ENCODE data around the gene NCKAP5. TPM values are rescaled to one million over a fixed set of nuclear protein-coding genes. Genes with fewer than 3 reads are reported as not detected.

NCKAP5 gene
- total RNA-seq, 1 donor from 2014 or later, result 4.6 TPM

DNA sequence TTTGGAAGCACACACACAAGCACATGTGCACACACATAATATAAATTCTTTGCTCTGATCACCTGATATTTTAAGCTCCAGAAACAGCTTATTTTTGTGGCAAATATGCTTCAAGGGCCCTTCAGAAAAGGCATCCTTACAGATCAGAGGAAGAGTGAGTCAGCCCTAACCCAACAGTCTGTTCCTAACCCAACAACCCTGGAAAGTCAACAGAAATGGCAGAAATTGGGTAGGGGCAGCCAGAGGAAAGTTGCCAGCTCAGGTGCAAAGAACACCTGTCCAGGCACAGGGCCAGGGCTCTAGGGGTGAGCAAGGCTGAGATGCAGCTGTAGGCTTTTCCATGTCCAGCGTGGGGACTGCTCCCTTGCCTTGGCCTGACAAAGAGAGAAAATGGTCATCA, 6.4 kb upstream of the NCKAP5 start:
- no peak for ATAC-seq
- no peak for DNase-seq (ENCODE audit: low spot score)

GRCh38 chr2:133574186-133574585, 5.9 kb upstream of the NCKAP5 start:
- ATAC-seq (no peak), DNase-seq (ENCODE audit: low spot score) (no peak)

GRCh38 chr2:133573491-133574162, 5.4 kb upstream of the NCKAP5 start:
- ATAC-seq, result no peak
- no peak for DNase-seq (ENCODE audit: low spot score)

- no peak for DNase-seq (ENCODE audit: low spot score)
Observed at GRCh38 chr2:133571249-133571648, 3.0 kb upstream of the NCKAP5 start.

GRCh38 chr2:133570542-133570941, 2.3 kb upstream of the NCKAP5 start:
- ATAC-seq (no peak), DNase-seq (ENCODE audit: low spot score) (no peak)

More at GRCh38 chr2:133571249-133571648, 3.0 kb upstream of the NCKAP5 start:
- ATAC-seq, result no peak

DNA sequence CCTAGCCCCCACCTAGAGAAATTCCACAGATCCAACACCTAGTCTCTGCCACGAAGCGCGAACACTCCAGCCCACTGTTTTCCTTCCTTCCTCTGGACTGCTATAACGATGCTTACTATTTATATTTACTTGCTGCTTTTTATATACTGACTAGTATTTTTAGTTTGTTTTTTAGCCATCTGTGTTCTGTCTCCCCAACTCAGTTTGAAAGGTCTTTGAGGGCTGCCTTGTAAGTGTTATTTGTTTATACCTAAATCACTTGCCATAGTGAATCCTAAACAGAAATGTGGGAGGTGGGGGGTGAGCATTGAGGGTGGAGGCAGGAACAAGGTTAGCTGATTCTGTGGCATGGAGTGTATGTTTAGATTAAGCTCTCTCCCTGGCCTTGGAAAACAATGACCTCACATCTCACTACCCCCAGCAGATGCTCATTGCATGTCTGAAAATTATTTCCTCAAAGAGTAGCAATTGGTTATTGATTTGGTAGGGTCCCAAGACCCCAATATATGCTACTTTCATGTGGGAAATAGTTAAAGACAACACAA, 1.1 kb upstream of the NCKAP5 start:
- DNase-seq (ENCODE audit: low spot score) (no peak), ATAC-seq (no peak)

DNA sequence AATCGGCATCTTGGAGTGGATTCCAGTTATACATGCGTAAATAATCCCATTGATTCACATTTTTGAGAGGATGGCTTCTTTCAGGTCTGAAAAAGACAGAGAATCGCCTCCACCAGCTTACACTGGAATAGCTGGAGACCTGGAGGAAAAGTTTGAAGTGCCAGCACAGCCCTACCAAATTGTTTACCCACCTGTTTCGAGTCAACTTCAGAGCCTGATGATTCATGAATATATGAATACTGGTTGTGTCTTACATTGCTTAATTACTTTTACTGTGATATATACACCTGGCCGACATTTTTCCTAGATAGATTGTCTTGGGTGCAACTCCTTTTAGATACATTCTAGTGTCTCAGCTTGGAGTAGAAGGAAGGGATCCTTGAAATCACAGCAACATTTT, 335 bp upstream of the NCKAP5 start:
- ATAC-seq, result no peak

DNA sequence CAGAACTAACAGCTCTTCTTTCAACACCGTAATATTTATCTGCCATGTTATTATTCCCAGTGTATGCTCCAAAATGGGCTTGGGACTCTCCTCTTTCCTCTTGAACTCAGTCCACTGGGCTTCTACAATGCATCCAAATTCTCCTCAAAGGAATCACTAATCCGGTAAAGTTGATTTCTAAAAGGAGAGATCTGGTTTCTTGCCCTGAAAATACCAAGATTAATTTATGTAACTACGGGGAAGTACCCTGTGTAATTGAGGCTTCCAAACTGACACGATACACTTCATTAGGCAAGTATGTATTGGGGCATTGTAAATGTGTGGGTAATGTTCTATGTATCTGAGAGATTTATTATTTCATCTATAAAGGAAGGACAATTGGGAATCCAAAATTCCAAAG, 5.7 kb downstream of the NCKAP5 start:
- no peak for ATAC-seq

More for the DNA sequence above, 335 bp upstream of the NCKAP5 start:
- DNase-seq (ENCODE audit: low spot score), result no peak

GRCh38 chr2:133561045-133561852, 7.0 kb downstream of the NCKAP5 start:
- ATAC-seq (peak; percentile 90), DNase-seq (ENCODE audit: low spot score) (no peak)

More for the DNA sequence above, 5.7 kb downstream of the NCKAP5 start:
- DNase-seq (ENCODE audit: low spot score), result no peak

DNA sequence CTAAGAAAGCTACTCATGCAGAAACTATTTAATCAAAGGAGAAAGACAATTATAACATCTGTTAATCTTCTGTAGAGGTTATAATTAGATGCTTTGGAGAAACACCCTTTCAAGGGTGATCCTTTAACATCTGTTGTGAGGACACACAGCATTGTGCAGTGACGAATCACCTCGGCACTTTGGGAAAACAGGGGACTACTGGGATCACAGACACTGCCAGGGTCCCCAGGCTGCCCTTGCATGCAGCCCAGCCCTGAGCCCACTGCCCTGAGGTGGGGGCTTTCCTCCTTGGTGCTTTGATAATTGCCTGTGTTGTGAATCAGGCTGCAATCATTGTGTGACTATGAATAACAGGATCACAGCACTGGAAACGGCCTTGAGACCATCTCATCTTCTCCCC, 10.6 kb downstream of the NCKAP5 start:
- DNase-seq (ENCODE audit: low spot score) (no peak), ATAC-seq (no peak)

DNA sequence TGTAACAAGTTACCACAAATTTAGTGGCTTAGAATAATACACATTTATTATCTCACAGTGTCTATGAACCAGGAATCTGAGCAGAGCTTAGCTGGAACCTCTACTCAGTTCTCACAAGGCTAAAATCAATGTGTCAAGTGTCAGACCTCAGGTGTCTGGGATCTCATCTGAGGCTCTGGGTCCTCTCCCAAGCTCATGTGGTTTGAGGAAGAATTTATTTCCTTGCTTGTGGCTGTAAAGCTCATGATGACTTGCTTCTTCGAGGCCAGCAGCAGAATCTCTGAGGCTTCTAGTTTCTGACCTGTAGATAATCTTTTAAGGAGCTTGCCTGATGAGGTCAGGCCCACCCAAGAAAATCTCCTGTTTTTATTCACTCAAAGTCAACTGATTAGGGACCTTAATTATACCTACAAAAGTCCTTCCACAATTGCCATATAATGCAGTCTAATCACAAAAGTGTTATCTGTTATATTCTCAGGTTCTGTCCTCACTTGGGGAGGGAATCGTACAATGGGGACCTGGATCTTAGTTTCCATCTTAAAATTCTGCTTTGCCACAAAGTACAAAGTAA, 14.3 kb downstream of the NCKAP5 start:
- ATAC-seq (no peak), DNase-seq (ENCODE audit: low spot score) (no peak)

GRCh38 chr2:133553251-133553650, 15.0 kb downstream of the NCKAP5 start:
- no peak for ATAC-seq
- DNase-seq (ENCODE audit: low spot score), result no peak

DNA sequence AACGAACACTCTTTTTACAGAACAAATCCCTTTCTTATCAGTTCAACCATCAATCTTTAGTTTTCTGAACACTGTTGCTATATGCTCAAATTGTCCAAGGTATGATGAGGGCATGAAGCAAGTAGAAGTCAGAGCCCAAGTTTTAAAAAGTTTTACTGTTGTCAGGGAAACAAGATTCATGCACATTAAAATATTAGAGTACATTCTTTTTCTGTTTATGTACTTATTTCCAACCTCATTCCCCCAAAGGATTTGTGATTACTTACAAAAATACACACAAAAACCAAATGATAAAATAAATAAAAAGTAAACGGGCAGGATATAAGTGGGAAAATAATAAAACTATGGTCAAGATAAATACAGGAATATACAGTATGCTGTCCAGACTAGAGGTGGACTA, 15.4 kb downstream of the NCKAP5 start:
- ATAC-seq (no peak), DNase-seq (ENCODE audit: low spot score) (no peak)

GRCh38 chr2:133541797-133542196, 26.5 kb downstream of the NCKAP5 start:
- DNase-seq (ENCODE audit: low spot score) (no peak), ATAC-seq (no peak)

DNA sequence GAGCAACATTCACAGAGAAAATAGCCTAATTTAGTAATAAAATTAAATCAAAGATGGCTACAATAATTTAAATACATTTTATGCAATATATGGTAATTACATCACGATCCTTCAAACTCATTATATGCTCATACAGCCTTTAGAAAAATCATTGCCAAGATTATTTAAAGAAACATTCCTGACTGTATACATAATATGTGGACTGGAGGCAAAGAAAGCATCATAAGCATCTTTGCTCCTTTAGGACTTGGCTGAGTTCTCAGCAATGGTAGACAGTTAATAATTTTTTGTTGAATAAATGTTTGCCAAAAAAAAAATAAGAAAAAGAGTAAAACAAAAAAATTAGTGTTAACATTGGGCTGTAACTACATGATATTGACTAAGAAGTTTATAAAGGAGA, 26.9 kb downstream of the NCKAP5 start:
- DNase-seq (ENCODE audit: low spot score) (no peak), ATAC-seq (no peak)

DNA sequence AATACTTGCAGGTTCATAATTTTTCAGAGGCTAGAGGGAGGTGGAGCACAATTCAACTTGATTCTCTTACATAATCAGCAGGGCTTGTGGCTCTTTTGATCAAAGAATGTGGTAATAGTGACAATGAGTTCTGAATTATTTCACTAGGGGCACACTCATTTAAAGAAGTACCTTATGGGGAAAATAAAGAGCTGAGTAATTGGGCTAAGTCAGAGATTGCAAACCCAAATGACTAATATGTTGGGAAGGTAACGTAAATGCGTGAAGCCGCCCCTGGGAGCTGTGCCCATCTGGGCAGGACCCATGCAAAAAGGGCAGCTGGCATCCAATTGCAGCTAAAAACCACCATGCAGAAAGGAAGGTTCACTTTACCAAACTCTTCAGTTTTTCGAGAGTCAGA, 35.3 kb downstream of the NCKAP5 start:
- DNase-seq (ENCODE audit: low spot score) (no peak), ATAC-seq (no peak)

DNA sequence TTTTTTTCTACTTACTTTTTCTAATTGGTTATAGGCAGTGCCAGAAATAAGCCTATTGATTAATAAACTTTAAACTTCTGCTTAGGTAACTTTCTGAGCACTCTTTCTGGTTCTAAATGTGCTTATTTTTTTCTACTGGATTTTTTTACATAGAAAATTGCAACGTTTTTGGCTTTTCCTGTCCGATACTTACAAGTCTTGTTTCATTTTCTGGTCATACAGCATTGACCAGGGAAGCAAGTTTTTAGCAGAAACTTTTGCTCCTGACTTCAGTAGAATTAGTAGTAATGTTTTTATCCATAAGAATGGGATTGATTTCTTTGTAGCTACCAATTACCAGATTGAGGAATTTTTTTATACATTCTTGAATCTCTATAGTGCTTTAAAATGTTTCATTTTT, 36.9 kb downstream of the NCKAP5 start:
- no peak for ATAC-seq
- DNase-seq (ENCODE audit: low spot score), result no peak

GRCh38 chr2:133530645-133531044, 37.6 kb downstream of the NCKAP5 start:
- no peak for DNase-seq (ENCODE audit: low spot score)
- no peak for ATAC-seq

- DNase-seq (ENCODE audit: low spot score), result no peak
- no peak for ATAC-seq
Observed at GRCh38 chr2:133526530-133527300, 41.5 kb downstream of the NCKAP5 start.

DNA sequence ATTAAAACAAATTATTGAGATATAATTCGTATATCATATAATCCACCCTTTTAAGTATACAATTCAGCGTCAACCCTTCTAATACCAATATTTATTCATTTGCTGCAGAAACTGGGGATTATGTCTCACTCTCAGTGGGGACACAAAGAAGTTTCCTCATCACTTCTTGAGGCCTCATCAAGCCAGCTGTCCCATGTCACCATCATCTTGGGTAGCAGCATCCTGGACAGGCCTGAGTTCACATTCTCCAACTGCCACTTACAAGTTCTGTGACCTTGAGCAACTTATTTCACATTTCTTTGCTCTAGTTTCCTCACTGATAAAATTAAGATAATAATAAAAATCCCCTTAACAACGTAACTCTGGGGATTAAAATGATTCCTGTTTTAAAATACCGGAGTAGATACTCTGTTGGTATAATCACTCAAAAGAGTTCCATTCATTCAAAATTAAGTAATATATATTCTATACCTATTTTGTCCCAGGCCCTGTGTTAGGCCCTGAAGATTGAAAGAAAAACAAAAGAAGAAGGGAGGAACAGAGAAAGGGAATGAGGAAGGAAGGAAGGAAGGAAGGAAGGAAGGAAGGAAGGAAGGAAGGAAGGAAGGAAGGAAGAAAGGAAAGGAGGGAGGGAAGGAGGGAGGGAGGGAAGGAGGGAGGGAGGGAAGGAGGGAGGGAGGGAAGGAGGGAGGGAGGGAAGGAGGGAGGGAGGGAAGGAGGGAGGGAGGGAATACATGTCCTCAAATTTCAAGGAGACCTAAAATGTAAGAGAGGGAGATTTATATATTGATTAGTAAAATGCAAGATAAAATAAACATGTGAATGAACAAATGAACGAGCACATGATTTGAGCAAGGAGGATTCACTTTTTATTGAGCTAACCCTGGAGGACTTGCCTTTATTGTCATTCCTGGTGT, 42.4 kb downstream of the NCKAP5 start:
- ATAC-seq, result no peak

More for the DNA sequence above, 42.4 kb downstream of the NCKAP5 start:
- no peak for DNase-seq (ENCODE audit: low spot score)

Measured in left lobe of liver (tissue), 2 donors.